Calu3 (cell line): ENCODE measurements around the gene DDX21. TPM values are rescaled to one million over a fixed set of nuclear protein-coding genes. Genes with fewer than 3 reads are reported as not detected.
A peak's percentile ranks its signal among the peaks of the same experiment; 100 is the strongest.

Source experiments
- BruUV-seq: library from RNA; stranded (reverse); fragments of 400-500 nt; replicated peaks from 2 replicates; lab custom pipeline; 2021; lab: Mats Ljungman, UMichigan
- CTCF ChIA-PET: fragments of 300-600 bp; sonication (Branson Sonifier 250); formaldehyde crosslinking; loops from one replicate; lab custom pipeline; 2022; ENCODE audit warnings: antibody characterized with exemption; lab: Charles Lee
- DNase-seq: peaks from one replicate; pipeline ENCODE4 v3.0.0; 2022
- H3K27ac Mint-ChIP-seq: one replicate; pipeline ENCODE4 v1.8.0; 2022; ENCODE audit warnings: mixed read lengths; ENCODE audit not compliant: unreplicated experiment
- H3K27me3 Mint-ChIP-seq: one replicate; pipeline ENCODE4 v1.8.0; 2022; ENCODE audit warnings: mixed read lengths; ENCODE audit not compliant: unreplicated experiment
- H3K36me3 Mint-ChIP-seq: one replicate; pipeline ENCODE4 v1.8.0; 2022; ENCODE audit warnings: mild to moderate bottlenecking, moderate library complexity, mixed read lengths; ENCODE audit not compliant: insufficient read depth, unreplicated experiment
- H3K4me1 Mint-ChIP-seq: one replicate; pipeline ENCODE4 v1.8.0; 2022; ENCODE audit warnings: mild to moderate bottlenecking, low read depth, mixed read lengths; ENCODE audit not compliant: unreplicated experiment
- H3K4me3 Mint-ChIP-seq: one replicate; pipeline ENCODE4 v1.8.0; 2022; ENCODE audit warnings: mild to moderate bottlenecking, low read depth, moderate library complexity, mixed read lengths; ENCODE audit not compliant: unreplicated experiment
- H3K9me3 Mint-ChIP-seq: one replicate; pipeline ENCODE4 v1.8.0; 2022; ENCODE audit warnings: low read depth, mixed read lengths; ENCODE audit not compliant: unreplicated experiment
- CTCF ChIP-seq: fragments of 200-600 bp; IDR thresholded peaks from one replicate; pipeline ENCODE4 v1.8.0; 2022; ENCODE audit warnings: antibody characterized with exemption; ENCODE audit not compliant: unreplicated experiment
- intact Hi-C: fragments of 100-400 bp; cut with micrococcal nuclease; formaldehyde crosslinking; loops from one replicate; pipeline ENCODE4 v1.10.0; 2022; ENCODE audit not compliant: unreplicated experiment
- total RNA-seq: library from RNA; stranded (reverse); gene quantifications from 2 replicates; pipeline ENCODE4 v1.2.3, GENCODE V29; 2022

The DDX21 gene
- total RNA-seq, 1 experiment from 2014 or later = 135 TPM

- no peaks in the 10 kb centered on the region for H3K27me3 Mint-ChIP-seq
- TF ChIP-seq CTCF = no peak
- intact Hi-C loops = no loop called here
- peaks cover 48% of the 10 kb centered on the region for H3K36me3 Mint-ChIP-seq
- peaks cover 29% of the 10 kb centered on the region for H3K4me1 Mint-ChIP-seq
- H3K27ac Mint-ChIP-seq = peak overlapping the region; percentile 81
- CTCF ChIA-PET = interaction anchor here (1.4 kb wide), 1 partner anchor 104 kb away, joined by 4 read pairs; no protein-coding TSS in a partner anchor
- BruUV-seq = no TSS peak
- DNase-seq = no peak
- H3K4me3 Mint-ChIP-seq = peak overlapping the region; percentile 87
- no peaks in the 10 kb centered on the region for H3K9me3 Mint-ChIP-seq
Measured at GRCh38 chr10:68989317-68989990, 33.5 kb downstream of the DDX21 start.

GRCh38 chr10:68992636-68993440 lies 36.9 kb downstream of the DDX21 start:
- Mint-ChIP-seq H3K27ac (no peak overlapping the region), H3K27me3 (no peaks in the 10 kb centered on the region), H3K9me3 (no peaks in the 10 kb centered on the region), H3K4me1 (peaks cover 45% of the 10 kb centered on the region), H3K36me3 (peaks cover 23% of the 10 kb centered on the region), H3K4me3 (no peak overlapping the region)
- no TSS peak for BruUV-seq
- CTCF ChIA-PET = interaction anchor here (0.5 kb wide), 1 partner anchor 9 kb away, joined by 9 read pairs; no protein-coding TSS in a partner anchor
- DNase-seq = no peak
- intact Hi-C loops = no loop called here
- no peak for TF ChIP-seq CTCF

GRCh38 chr10:68997211-68997610 lies 41.2 kb downstream of the DDX21 start:
- DNase-seq = no peak
- H3K36me3 Mint-ChIP-seq = peaks cover 9% of the 10 kb centered on the region
- TF ChIP-seq CTCF = no peak
- no peak overlapping the region for H3K4me3 Mint-ChIP-seq
- no peak overlapping the region for H3K27ac Mint-ChIP-seq
- CTCF ChIA-PET = no interaction called here
- H3K4me1 Mint-ChIP-seq = peaks cover 31% of the 10 kb centered on the region
- H3K9me3 Mint-ChIP-seq = no peaks in the 10 kb centered on the region
- intact Hi-C loops = no loop called here
- no TSS peak for BruUV-seq
- H3K27me3 Mint-ChIP-seq = no peaks in the 10 kb centered on the region

- Mint-ChIP-seq H3K36me3 (peaks cover 4% of the 10 kb centered on the region), H3K27ac (no peak overlapping the region), H3K4me3 (no peak overlapping the region), H3K27me3 (no peaks in the 10 kb centered on the region), H3K9me3 (no peaks in the 10 kb centered on the region), H3K4me1 (no peaks in the 10 kb centered on the region)
- intact Hi-C loops = loop anchor here (1.0 kb wide), 1 partner anchor 88 kb away; no protein-coding TSS in a partner anchor
- peak; percentile 41 for TF ChIP-seq CTCF
- CTCF ChIA-PET = interaction anchor here (0.5 to 3.0 kb wide), 10 partner anchors 9 to 454 kb away, joined by 3 to 45 read pairs (median 4); partner anchors contain the start of gene VPS26A
- BruUV-seq = no TSS peak
- no peak for DNase-seq
Measured at GRCh38 chr10:69004821-69005220, 48.9 kb downstream of the DDX21 start.
